IPS-18c (cell line): ENCODE results near the gene WRAP53.

ENCODE experiments used
- H3K4me3 ChIP-seq: 2 replicates; pipeline ENCODE4 v1.7.0; 2013; ENCODE audit warnings: low read depth, mild to moderate bottlenecking, low read length, moderate library complexity; ENCODE audit not compliant: insufficient read depth
- H3K9me3 ChIP-seq: one replicate; pipeline ENCODE4 v1.6.1; 2013; ENCODE audit warnings: mild to moderate bottlenecking, low read length, moderate library complexity; ENCODE audit not compliant: control insufficient read depth, insufficient read depth

The WRAP53 gene

DNA sequence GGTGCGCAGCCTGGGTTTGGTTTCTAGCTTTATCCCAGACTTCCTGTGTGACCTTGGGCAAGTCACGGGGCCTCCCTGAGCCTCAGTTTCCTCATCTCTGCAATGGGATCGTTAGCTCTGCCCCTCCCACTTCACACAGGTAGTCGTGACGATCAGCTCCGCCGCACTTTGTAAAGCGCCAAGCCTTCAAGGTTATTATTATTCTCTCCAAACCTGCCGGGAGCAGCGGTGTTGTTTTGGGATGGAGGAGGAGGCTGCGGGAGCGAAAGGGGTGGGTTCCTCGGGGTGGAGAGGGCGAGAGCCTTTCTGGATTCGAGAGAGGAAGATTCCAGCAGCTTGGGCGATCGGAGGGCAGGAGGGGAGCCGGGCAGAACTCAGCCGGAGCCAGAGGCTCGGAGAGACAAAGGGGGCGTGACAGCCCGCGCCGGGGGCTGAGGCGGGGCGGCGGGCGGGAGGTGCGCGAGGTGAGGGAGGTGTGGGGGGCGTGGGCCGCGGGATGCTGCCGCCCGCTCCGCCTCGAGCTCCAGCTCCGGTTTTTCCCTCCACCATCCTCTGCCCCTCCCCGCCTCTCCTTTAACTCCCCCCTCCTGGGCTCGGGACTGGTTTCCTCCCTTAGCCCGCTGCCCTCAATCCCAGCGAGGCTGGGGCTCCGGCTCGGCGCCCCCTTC lies 16.5 kb downstream of the WRAP53 start, which contains the start of gene EFNB3:
TSS of gene EFNB3 (plus strand) at position 602 of the 668 bp plus-strand sequence. CDS start 397 bp downstream, outside the sequence.
- Histone ChIP-seq H3K9me3 (no peaks in the 10 kb centered on the region), H3K4me3 (peak within 1 kb of the TSS; percentile 77)

DNA sequence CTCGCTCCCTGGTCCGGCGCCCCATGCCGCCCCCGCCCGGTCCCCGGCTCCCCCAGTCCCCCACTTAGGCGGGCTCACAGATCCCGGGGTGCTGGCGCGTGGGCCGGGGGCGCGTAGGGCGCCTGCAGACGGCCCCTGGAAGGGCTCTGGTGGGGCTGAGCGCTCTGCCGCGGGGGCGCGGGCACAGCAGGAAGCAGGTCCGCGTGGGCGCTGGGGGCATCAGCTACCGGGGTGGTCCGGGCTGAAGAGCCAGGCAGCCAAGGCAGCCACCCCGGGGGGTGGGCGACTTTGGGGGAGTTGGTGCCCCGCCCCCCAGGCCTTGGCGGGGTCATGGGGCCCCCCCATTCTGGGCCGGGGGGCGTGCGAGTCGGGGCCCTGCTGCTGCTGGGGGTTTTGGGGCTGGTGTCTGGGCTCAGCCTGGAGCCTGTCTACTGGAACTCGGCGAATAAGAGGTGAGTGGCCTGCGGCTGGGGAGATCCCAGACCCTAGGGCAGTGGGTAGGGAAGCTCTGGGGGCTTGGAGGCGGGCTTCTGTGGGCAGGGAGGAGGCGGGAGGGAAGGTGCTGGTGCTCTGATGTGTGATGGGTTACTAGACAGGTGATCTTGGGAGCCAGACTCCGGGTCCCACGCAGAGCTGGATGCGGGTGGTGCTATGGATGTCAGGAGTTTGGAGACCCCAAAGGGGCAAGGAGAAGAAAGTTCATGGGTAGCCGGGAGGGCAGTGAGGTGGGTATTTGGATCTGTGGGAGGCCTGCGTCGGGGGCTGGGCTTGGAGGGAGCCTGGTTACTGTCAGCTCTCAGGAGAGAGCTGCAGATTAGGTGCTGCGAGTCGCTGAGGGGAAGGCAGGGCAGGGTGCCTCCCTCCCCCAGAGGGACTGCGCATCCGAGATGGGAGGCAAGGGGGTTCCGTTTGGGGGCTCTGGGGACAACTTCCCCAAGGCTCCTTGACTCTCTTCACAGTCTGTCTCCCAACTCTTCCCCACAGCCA lies 17.3 kb downstream of the WRAP53 start:
- no peaks in the 10 kb centered on the region for H3K9me3 ChIP-seq
- peak overlapping the region; percentile 77 for H3K4me3 ChIP-seq

DNA sequence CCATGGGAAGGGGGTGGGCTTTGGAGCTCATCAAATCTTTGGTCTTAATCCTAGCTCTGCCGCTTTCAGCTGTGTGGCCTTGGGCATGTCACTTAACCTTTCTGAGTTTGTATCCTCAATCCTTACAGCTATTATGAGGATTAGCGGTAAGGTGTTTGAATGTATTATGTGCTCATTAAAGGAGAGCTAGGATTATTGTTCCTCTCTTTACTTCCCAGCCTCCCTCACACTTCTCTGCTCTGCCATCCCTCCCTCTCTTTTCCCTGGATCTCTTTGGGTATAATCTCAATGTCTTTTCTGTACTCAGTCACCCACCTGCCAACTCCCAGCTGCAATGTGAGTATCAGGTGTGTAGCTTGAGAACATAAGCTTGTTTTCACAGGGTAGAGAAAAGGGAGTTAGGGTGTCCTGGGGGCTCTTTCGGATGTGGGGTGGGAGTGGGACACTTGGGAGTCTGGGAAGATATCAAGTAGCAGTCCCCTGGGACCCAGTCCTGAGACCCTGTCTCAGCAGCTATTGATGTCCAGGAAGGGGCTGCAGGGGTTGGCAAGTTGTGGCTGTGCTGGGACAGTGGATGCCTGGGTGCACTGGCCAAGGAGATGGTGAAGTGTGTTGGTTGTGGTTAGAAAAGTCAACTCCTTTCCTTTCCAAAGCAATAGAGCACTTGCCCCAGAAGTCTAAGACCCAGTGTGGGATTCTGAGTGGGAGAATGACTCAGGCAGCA lies 18.5 kb downstream of the WRAP53 start:
- Histone ChIP-seq H3K9me3 (no peaks in the 10 kb centered on the region), H3K4me3 (no peak overlapping the region; the same call in 1 of the 2 replicates)

DNA sequence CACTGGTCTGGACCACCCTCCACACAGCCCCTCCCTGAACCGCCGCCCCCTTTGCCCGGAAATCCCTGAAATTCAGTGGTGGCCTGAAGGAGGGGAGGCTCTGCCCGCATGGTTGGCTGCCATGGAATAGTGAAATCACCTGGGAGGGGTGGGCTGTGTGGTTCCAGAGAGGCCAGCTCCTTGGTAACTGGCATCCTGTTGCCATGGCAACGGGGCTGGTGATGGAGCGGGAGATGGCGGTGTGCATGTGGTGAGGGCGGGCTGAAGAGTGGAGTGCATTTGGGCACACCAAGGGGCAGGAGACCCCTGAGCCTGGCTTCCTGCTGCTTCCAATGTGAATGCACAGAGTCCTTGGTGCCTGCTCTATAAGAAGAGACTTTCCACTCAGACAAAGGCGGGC lies 19.2 kb downstream of the WRAP53 start:
- Histone ChIP-seq H3K9me3 (no peaks in the 10 kb centered on the region), H3K4me3 (no peak overlapping the region)

DNA sequence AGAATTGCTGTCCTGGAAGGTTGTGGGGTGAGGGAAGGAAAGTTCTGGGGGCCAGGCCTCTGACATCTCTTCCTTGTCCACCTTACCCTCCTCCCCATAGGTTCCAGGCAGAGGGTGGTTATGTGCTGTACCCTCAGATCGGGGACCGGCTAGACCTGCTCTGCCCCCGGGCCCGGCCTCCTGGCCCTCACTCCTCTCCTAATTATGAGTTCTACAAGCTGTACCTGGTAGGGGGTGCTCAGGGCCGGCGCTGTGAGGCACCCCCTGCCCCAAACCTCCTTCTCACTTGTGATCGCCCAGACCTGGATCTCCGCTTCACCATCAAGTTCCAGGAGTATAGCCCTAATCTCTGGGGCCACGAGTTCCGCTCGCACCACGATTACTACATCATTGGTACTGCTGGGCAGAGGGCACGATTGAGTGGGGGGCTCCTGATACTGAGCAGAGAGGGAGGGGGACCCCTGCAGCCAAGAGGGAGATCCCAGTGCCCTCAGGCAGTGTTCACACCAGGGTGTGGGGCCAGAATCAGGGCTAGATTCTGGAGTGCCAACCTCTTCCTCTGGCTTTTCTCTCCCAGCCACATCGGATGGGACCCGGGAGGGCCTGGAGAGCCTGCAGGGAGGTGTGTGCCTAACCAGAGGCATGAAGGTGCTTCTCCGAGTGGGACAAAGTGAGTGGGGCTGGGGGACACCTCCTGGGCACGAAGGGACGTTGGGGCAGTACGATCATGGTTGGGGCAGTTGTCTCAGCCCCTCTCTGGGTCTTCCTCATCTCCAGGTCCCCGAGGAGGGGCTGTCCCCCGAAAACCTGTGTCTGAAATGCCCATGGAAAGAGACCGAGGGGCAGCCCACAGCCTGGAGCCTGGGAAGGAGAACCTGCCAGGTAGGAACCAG lies 19.8 kb downstream of the WRAP53 start:
- Histone ChIP-seq H3K4me3 (no peak overlapping the region), H3K9me3 (no peaks in the 10 kb centered on the region)

DNA sequence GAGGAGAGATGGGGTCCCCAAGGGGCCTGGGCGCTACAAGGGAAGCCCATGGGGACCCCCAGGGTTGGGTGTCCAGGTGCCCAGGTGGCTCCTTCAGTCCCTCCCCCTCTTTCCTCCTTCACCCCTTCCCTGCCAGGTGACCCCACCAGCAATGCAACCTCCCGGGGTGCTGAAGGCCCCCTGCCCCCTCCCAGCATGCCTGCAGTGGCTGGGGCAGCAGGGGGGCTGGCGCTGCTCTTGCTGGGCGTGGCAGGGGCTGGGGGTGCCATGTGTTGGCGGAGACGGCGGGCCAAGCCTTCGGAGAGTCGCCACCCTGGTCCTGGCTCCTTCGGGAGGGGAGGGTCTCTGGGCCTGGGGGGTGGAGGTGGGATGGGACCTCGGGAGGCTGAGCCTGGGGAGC lies 20.8 kb downstream of the WRAP53 start:
- no peak overlapping the region for H3K4me3 ChIP-seq
- H3K9me3 ChIP-seq: no peaks in the 10 kb centered on the region

DNA sequence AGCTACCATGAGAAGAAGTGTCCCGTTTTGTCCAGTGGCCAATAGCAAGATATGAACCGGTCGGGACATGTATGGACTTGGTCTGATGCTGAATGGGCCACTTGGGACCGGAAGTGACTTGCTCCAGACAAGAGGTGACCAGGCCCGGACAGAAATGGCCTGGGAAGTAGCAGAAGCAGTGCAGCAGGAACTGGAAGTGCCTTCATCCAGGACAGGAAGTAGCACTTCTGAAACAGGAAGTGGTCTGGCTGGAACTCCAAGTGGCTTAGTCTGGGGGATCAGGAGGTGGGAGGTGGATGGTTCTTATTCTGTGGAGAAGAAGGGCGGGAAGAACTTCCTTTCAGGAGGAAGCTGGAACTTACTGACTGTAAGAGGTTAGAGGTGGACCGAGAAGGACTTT lies 22.0 kb downstream of the WRAP53 start:
- Histone ChIP-seq H3K4me3 (no peak overlapping the region), H3K9me3 (no peaks in the 10 kb centered on the region)

DNA sequence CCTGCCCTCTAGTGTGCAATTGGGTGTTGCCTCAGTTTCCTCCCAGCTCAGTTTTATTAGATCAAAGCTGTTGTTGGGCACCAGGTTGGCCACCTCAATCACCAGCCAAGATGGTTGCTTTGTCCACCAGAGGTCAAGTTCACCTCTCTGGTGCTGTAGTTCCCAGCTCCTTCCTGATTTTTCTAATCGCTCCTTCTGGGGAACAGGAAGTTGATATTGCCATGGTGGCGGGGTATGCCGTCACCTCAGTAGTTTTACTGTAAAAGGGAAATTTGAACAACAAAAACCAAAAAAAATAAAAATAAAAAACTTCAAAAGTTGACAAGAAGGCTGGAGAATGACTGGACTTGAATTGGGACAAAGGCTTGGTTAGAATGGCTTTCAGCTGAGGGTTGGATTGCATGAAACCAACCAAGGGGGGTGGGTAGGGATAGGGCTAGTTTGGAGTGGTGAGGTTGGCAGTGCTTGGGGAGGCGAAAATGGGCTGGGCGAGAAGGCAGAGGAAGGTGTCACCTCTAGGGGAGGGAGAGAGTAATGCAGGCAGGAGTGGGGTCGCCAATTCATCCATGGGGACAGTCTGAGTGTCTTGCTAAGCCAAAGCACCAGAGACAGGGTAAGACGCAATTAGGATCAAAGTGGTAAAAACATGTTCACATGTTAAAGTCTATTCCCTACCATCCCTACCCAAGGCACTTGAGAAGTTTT lies 22.9 kb downstream of the WRAP53 start:
- Histone ChIP-seq H3K4me3 (no peak overlapping the region), H3K9me3 (no peaks in the 10 kb centered on the region)

DNA sequence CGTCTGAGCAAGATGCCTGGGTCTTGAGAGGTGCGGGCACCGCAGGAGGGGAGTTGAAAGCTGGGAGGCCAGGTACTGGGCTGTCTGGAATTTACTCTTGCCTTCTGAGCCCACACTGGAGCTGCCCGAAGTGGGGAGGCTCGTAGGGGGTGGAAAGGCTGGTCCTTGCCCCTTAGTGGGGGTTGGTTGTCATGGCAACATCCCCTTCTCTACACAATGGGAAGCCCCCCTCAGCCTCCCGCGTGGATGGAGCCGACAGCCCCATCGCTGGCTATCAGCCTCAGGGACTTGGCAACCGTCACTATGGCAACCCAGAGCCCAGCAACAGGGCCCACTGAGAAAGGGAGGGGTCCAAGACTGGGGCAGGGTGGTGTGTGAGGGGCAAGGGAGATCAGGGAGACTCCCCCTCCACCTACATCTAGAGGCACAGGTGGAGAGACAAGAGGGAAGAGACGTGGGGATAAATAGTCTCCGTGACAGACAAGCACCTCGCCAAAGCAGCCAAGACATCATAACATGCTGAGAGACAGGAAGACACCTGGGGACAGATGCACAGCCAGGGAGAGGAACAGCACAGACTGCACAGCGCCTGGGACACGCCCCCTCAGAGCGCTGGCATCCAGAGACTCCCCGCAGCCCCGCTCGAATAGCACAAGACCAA lies 24.0 kb downstream of the WRAP53 start:
- Histone ChIP-seq H3K4me3 (0 out of 2 replicates have a peak overlapping the region, but pooled peaks have one; percentile 2), H3K9me3 (no peaks in the 10 kb centered on the region)

DNA sequence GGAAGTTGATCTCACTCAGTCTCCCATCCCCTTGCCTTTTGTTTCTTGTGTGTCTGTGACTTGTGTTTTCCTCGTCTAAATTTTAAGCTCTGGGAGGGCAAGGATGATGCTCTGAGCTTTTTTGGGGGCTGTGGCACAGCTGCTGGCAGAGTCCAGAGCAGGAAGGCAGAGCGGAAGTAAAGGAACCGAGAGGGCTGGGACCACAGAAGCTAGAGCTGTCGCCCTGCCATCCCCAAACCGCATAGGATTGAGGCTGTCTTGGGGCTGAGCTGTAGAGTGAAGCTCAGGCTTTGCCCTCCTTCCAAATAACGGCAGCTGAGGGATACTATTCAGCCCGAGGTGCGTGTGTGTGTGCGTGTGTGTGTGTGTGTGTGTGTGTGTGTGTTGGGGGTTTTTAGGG lies 25.5 kb downstream of the WRAP53 start:
- Histone ChIP-seq H3K9me3 (no peaks in the 10 kb centered on the region), H3K4me3 (no peak overlapping the region)

DNA sequence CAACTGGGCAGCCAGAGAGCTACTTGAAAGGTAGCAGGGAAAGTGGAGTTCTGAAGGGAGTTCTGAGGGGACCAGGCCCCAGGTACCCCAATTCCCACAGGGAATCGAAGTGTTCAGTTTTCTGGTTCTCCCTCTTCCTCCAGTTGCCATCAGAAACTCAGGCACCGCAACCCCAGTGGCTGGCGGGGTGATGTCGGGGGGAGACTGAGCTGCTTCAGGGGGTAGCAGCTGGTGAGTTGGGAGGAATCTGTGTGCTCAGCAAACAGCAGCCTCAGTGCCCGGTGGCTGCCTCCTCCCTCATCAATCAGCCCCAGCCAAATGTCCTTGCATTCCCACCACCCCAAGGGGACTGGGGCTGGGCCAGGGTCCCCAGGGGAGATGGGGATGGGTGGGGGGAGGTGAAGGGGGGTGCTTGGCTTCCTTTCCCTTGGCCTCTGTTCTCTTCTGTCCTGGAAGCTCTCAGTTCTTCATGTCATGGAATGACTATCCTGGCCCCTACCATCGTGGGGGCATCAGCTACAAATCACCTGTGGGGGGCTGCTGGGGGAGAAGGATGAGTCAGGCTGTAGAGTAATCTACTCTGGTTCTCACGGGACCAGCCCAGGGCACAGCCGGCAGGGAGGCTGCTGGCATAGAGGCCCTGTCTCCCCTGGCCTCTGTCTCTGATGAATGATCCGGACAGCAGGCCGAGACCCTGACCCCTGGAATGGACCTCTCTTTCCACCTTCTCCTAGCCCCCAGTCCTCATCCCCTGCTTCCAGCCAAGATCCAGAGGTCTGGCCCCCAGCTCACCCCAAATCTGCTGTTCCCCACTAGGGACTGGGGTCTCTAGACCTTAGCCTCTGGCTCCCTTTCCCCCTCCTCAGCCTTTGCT lies 26.7 kb downstream of the WRAP53 start:
- H3K9me3 ChIP-seq: no peaks in the 10 kb centered on the region
- H3K4me3 ChIP-seq: no peak overlapping the region

DNA sequence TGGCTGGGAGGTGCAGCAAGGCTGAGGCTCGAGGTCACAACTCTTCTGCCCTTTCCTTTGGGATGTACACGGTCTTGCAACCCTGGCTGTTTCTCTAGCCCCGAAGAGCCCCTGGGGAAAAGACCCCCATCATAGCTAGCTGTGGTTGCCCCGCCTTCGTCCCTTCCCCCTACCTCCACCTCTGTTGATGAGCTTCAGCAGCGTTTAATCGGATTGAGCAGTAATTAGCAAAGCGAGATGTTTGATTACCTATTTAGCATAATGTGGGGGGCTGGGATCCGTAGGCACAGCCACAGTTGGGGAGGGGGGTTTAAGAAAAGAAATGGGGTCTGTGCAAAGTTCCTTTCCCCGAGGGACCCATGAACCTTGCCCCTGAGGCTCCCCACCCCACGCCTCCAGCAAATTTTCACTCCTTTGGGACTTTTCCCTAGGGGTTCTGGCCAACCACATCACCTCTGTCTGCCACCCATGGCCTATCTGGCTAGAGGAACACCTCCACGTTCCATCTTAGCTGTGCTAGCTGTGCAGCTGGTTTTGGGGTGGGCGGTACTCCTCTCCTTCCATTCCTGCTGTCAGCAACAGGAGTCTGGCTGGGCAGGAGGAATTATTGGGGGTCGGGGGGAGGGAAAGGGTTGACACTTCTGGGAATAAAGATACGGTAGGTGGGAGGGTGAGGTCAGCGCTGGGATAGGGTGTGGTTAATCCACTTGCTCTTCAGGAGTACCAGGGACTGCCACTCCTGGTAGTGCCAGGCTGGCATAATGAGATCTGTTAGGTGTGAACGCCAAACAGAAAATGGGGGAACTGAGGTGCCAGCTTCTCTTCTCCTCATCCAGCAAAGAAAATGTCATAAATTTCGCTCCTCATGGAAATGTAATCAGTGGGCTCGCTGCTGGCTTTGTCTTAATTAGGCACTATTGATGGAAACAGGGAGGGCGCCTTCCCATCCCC lies 27.9 kb downstream of the WRAP53 start:
- Histone ChIP-seq H3K9me3 (no peaks in the 10 kb centered on the region), H3K4me3 (peak overlapping the region; percentile 89)

DNA sequence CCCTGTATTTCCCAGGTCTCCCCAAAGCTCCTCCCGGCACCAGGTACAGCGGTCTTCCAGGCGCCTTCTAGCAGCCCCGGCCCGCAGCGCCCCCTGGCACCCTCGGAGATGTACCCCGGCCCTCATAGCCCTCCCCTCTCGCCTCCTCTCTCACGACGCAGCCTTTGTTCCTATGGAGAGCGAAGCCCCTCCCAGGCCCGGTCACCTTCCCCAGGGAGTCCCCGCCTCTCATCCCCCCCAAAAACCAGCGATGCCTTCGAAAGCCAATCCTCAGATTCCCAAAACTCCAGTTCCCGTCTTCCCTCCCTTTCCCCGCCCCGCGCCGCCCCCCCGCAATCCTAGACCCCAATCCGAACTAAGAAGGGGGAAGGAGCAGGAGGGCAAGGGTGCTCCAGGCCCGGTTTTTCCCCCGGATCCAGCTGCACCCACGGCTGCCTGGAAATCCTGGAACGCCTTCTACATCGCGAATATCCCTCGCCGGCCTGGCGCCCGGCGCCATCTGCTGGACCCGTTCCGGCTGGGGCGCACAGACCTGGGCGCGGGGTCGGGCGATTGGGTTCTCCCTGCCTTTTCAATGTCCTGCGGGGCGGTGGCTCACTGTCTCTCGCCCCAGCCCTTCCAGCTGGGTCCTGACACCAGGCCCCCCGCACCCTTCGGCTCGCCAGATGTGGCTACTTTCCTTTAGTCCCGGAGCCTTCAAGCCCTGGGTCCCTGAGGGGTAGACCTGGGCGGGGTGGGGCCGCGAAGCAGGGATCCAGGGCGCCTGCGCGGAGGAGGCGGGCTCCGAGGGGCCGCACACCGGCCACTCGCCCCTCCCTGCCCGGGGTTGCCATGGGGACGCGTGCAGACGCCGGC lies 28.9 kb downstream of the WRAP53 start, which contains the start of gene DNAH2:
TSS of gene DNAH2 (plus strand) at position 844 of the 855 bp plus-strand sequence. CDS start 1,991 bp downstream, outside the sequence.
- H3K9me3 ChIP-seq: peaks cover 2% of the 10 kb centered on the region
- H3K4me3 ChIP-seq: peak within 1 kb of the TSS; percentile 89
